Keratinocyte (primary cell): ENCODE results near the gene EP300. TPM values are rescaled to one million over a fixed set of nuclear protein-coding genes. Genes with fewer than 3 reads are reported as not detected.

Source experiments
- DNase-seq: peaks from one replicate; pipeline ENCODE4 v3.0.0-alpha.2; 2011; ENCODE audit warnings: low read depth, missing footprints, low spot score
- FAIRE-seq: peaks from 2 replicates; lab custom pipeline; 2011; peaks lifted over from hg19 to GRCh38; lab: Jason Lieb, UNC
- H2AFZ ChIP-seq: 2 replicates; pipeline ENCODE4 v1.6.0; 2012; ENCODE audit warnings: low read length, control low read depth, inconsistent platforms; ENCODE audit not compliant: control insufficient read depth
- H3K27ac ChIP-seq: 2 replicates; pipeline ENCODE4 v1.5.1; 2011; ENCODE audit warnings: low read length; ENCODE audit not compliant: control insufficient read depth, insufficient read depth
- H3K27me3 ChIP-seq: 3 replicates; pipeline ENCODE4 v1.6.0; 2011; ENCODE audit warnings: low read length; ENCODE audit not compliant: control insufficient read depth, insufficient read depth; ENCODE audit errors: extremely low read depth
- H3K36me3 ChIP-seq, 2 experiments: 2 replicates in 1 of 2; 3 replicates in 1 of 2; pipeline ENCODE4 v1.5.1; 2011; ENCODE audit warnings: low read length in 2 of 2, mild to moderate bottlenecking in 1 of 2; ENCODE audit not compliant: control insufficient read depth in 2 of 2, insufficient read depth in 2 of 2; ENCODE audit errors: extremely low read depth in 1 of 2
- H3K4me1 ChIP-seq: 3 replicates; pipeline ENCODE4 v1.5.1; 2011; ENCODE audit warnings: low read length; ENCODE audit not compliant: control insufficient read depth, insufficient read depth; ENCODE audit errors: extremely low read depth
- H3K4me2 ChIP-seq: 3 replicates; pipeline ENCODE4 v1.6.0; 2011; ENCODE audit warnings: low read depth, low read length; ENCODE audit not compliant: control insufficient read depth, insufficient read depth; ENCODE audit errors: extremely low read depth
- H3K4me3 ChIP-seq, 3 experiments: fragments of 200-600 bp in 1 of 3; sonication (generic) in 1 of 3; 2 replicates in 2 of 3; 3 replicates in 1 of 3; pipeline ENCODE4 v1.5.1; 2011 to 2016; ENCODE audit warnings: low read length in 3 of 3, mild to moderate bottlenecking in 3 of 3, control low read depth in 2 of 3, inconsistent platforms in 1 of 3, low read depth in 1 of 3, mixed read lengths in 1 of 3, mixed run types in 1 of 3, moderate library complexity in 1 of 3; ENCODE audit not compliant: control insufficient read depth in 2 of 3, insufficient read depth in 2 of 3; ENCODE audit errors: extremely low read depth in 1 of 3
- H3K79me2 ChIP-seq: 2 replicates; pipeline ENCODE4 v1.6.0; 2012; ENCODE audit warnings: low read length; ENCODE audit not compliant: control insufficient read depth, insufficient read depth
- H3K9ac ChIP-seq: 3 replicates; pipeline ENCODE4 v1.6.0; 2011; ENCODE audit warnings: low read length; ENCODE audit not compliant: control insufficient read depth, insufficient read depth; ENCODE audit errors: extremely low read depth
- H3K9me1 ChIP-seq: 3 replicates; pipeline ENCODE4 v1.6.0; 2011; ENCODE audit warnings: low read length; ENCODE audit not compliant: control insufficient read depth, insufficient read depth; ENCODE audit errors: extremely low read depth
- H3K9me3 ChIP-seq: 2 replicates; pipeline ENCODE4 v1.5.1; 2012; ENCODE audit warnings: low read depth, low read length; ENCODE audit not compliant: control insufficient read depth
- H4K20me1 ChIP-seq: 3 replicates; pipeline ENCODE4 v1.6.0; 2011; ENCODE audit warnings: low read length; ENCODE audit not compliant: control insufficient read depth, insufficient read depth; ENCODE audit errors: extremely low read depth
- EZH2 ChIP-seq: IDR thresholded peaks from one replicate; pipeline ENCODE4 v1.6.1; 2012; ENCODE audit warnings: inconsistent platforms, mild to moderate bottlenecking, low read length, moderate library complexity
- dilution Hi-C: fragments of 300-500 bp; cut with MboI; formaldehyde crosslinking; loops from one replicate; pipeline ENCODE4 v1.7.0; 2020; ENCODE audit warnings: low sequenced_read_pairs; ENCODE audit not compliant: extremely low pct_ligation_motif_present
- polyA plus RNA-seq, 5 experiments: library from polyadenylated mRNA; depleted of rRNA in 3 of 5; stranded (reverse) in 3 of 5; stranded (forward) in 1 of 5; unstranded in 1 of 5; fragments of >200 nt; gene quantifications; 1 replicate in 1 of 5; 2 replicates in 3 of 5; 3 replicates in 1 of 5; pipeline versions ENCODE4 v1.2.1 to v1.2.3, GENCODE V29; 2011 to 2012; ENCODE audit warnings: missing spikeins in 2 of 5, low read depth in 1 of 5, low replicate concordance in 1 of 5
- TF ChIP-seq, protein P1 (sequence below), 3 experiments: IDR thresholded peaks in 1 of 3; conservative IDR thresholded peaks in 1 of 3; optimal IDR thresholded peaks in 1 of 3; 2 replicates in 2 of 3; 3 replicates in 1 of 3; pipeline versions ENCODE3 to v1.5.1; 2011; ENCODE audit warnings: low read length in 3 of 3, mild to moderate bottlenecking in 3 of 3, moderate library complexity in 2 of 3, control low read depth in 1 of 3, inconsistent platforms in 1 of 3; ENCODE audit not compliant: insufficient read depth in 2 of 3; ENCODE audit errors: extremely low read depth in 1 of 3

EP300 gene
- polyA plus RNA-seq, 1 donor (not counting 4 experiments of a cell fraction or from before 2014, with no cell fraction given) = 10.5 TPM

DNA sequence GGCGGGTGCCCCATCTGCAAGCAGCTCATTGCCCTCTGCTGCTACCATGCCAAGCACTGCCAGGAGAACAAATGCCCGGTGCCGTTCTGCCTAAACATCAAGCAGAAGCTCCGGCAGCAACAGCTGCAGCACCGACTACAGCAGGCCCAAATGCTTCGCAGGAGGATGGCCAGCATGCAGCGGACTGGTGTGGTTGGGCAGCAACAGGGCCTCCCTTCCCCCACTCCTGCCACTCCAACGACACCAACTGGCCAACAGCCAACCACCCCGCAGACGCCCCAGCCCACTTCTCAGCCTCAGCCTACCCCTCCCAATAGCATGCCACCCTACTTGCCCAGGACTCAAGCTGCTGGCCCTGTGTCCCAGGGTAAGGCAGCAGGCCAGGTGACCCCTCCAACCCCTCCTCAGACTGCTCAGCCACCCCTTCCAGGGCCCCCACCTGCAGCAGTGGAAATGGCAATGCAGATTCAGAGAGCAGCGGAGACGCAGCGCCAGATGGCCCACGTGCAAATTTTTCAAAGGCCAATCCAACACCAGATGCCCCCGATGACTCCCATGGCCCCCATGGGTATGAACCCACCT is 84.7 kb downstream of the EP300 start:
- Histone ChIP-seq H3K4me3 (no peak overlapping the region), H2AFZ (no peak overlapping the region), H3K27ac (no peak overlapping the region), H3K27me3 (no peaks in the 10 kb centered on the region), H4K20me1 (no peaks in the 10 kb centered on the region), H3K79me2 (no peaks in the 10 kb centered on the region), H3K36me3 (peaks cover 43 to 45% of the 10 kb centered on the region in 2 experiments), H3K4me2 (no peak overlapping the region), H3K9ac (no peak overlapping the region), H3K9me1 (no peaks in the 10 kb centered on the region), H3K4me1 (peaks cover 11% of the 10 kb centered on the region), H3K9me3 (no peaks in the 10 kb centered on the region)
- DNase-seq = no peak
- TF ChIP-seq EZH2 = no peak
- TF ChIP-seq, protein P1, sequence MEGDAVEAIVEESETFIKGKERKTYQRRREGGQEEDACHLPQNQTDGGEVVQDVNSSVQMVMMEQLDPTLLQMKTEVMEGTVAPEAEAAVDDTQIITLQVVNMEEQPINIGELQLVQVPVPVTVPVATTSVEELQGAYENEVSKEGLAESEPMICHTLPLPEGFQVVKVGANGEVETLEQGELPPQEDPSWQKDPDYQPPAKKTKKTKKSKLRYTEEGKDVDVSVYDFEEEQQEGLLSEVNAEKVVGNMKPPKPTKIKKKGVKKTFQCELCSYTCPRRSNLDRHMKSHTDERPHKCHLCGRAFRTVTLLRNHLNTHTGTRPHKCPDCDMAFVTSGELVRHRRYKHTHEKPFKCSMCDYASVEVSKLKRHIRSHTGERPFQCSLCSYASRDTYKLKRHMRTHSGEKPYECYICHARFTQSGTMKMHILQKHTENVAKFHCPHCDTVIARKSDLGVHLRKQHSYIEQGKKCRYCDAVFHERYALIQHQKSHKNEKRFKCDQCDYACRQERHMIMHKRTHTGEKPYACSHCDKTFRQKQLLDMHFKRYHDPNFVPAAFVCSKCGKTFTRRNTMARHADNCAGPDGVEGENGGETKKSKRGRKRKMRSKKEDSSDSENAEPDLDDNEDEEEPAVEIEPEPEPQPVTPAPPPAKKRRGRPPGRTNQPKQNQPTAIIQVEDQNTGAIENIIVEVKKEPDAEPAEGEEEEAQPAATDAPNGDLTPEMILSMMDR (optimal IDR thresholded peaks at IDR 0.05 in 1 of 3, IDR thresholded peaks at IDR 0.05 in 1 of 3, conservative IDR thresholded peaks at IDR 0.05 in 1 of 3; ENCODE audit: extremely low read depth in 1 of 3, insufficient read depth in 2 of 3, low read length in 3 of 3) = no peak
- dilution Hi-C loops = no loop called here
- FAIRE-seq = no peak

GRCh38 chr22:41177622-41178424 is 85.4 kb downstream of the EP300 start:
- Histone ChIP-seq H3K79me2 (no peaks in the 10 kb centered on the region), H3K36me3 (peaks cover 36 to 39% of the 10 kb centered on the region in 2 experiments), H3K27ac (no peak overlapping the region), H3K4me3 (no peak overlapping the region), H3K9me1 (no peaks in the 10 kb centered on the region), H2AFZ (no peak overlapping the region), H3K9ac (no peak overlapping the region), H3K4me2 (no peak overlapping the region), H3K27me3 (no peaks in the 10 kb centered on the region), H3K4me1 (peaks cover 12% of the 10 kb centered on the region), H3K9me3 (no peaks in the 10 kb centered on the region), H4K20me1 (no peaks in the 10 kb centered on the region)
- FAIRE-seq = no peak
- TF ChIP-seq EZH2 = no peak
- TF ChIP-seq, protein P1 (optimal IDR thresholded peaks at IDR 0.05 in 1 of 3, IDR thresholded peaks at IDR 0.05 in 1 of 3, conservative IDR thresholded peaks at IDR 0.05 in 1 of 3; ENCODE audit: extremely low read depth in 1 of 3, insufficient read depth in 2 of 3, low read length in 3 of 3) = no peak
- dilution Hi-C loops = no loop called here
- no peak for DNase-seq
